Uterus (tissue), 4 donors: ENCODE results near the gene ZNF480. TPM values are rescaled to one million over a fixed set of nuclear protein-coding genes. Genes with fewer than 3 reads are reported as not detected.

Experiments
- DNase-seq, 2 donors: peaks; one replicate each; pipeline ENCODE4 v3.0.0-alpha.2; 2019 to 2020
- H3K27ac ChIP-seq, 2 donors: fragments of 200-600 bp; sonication (generic); 1 replicate in 1 of 2; 2 replicates in 1 of 2; pipeline ENCODE4 v1.5.1; 2016 to 2018
- H3K27me3 ChIP-seq, 2 donors: fragments of 200-600 bp; sonication (generic); one replicate each; pipeline ENCODE4 v1.5.1; 2018 to 2019; ENCODE audit warnings: control low read depth in 1 of 2
- H3K36me3 ChIP-seq, 2 donors: fragments of 200-600 bp; sonication (generic); one replicate each; pipeline ENCODE4 v1.5.1; 2019; ENCODE audit warnings: control low read depth in 1 of 2
- H3K4me1 ChIP-seq, 2 donors: fragments of 200-600 bp; sonication (generic); one replicate each; pipeline ENCODE4 v1.5.1; 2018 to 2019; ENCODE audit warnings: control low read depth in 1 of 2
- H3K4me3 ChIP-seq, 2 donors: fragments of 200-600 bp; sonication (generic); 1 replicate in 1 of 2; 2 replicates in 1 of 2; pipeline ENCODE4 v1.5.1; 2018 to 2019; ENCODE audit warnings: mild to moderate bottlenecking in 1 of 2
- H3K9me3 ChIP-seq, 2 donors: fragments of 200-600 bp; sonication (generic); one replicate each; pipeline ENCODE4 v1.5.1; 2019; ENCODE audit warnings: control low read depth in 1 of 2
- POLR2A ChIP-seq, 2 donors: fragments of 450-650 bp; IDR thresholded peaks; one replicate each; pipeline ENCODE4 v1.6.1; 2016; ENCODE audit warnings: antibody characterized with exemption in 2 of 2, mild to moderate bottlenecking in 1 of 2, moderate library complexity in 1 of 2
- intact Hi-C: fragments of 100-400 bp; cut with DNase I; formaldehyde crosslinking; loops from one replicate; pipeline ENCODE4 v1.15.1; 2023; ENCODE audit warnings: low total_unique reads
- total RNA-seq, 4 donors: library from RNA; depleted of rRNA in 3 of 4; stranded (reverse); fragments of >200 nt in 3 of 4; gene quantifications; one replicate each; pipeline versions ENCODE4 v1.1.0 to v1.2.4, GENCODE V29; 2014 to 2023
- TF ChIP-seq, protein P1 (sequence below), 4 experiments: fragments of 200-600 bp in 2 of 4; fragments of 450-650 bp in 2 of 4; sonication (generic) in 2 of 4; IDR thresholded peaks; one replicate each; pipeline ENCODE4 v1.5.1; 2016 to 2019; ENCODE audit warnings: antibody characterized with exemption in 4 of 4, mild to moderate bottlenecking in 2 of 4, moderate library complexity in 1 of 4
- donor health status: DM: yes; HTN: yes; CAD: no.

The ZNF480 gene
- total RNA-seq, 4 donors from 2014 or later, result 2.4 to 16.4 (median 10.5) TPM

DNA sequence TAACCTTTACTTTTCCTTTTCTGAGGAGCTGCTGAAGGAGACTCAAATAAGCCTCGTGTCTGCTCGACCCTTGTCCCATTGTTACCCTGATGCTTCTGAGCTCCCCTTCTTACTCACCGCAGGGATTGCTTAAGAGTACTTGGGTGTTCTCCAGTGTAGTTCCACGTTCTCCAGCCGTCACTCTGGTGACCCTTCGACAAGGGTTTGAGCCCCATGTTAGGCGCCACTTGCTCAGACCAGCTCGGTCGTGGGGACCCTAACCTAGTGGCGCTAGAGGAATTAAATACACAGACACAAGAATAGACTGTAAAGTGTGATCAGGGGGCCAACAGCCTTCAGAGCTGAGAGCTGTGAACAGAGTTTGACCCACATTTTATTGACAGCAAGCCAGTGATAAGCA is 10.3 kb downstream of the ZNF480 start:
- no peak for TF ChIP-seq POLR2A (IDR thresholded peaks at IDR 0.05)
- TF ChIP-seq, protein P1, sequence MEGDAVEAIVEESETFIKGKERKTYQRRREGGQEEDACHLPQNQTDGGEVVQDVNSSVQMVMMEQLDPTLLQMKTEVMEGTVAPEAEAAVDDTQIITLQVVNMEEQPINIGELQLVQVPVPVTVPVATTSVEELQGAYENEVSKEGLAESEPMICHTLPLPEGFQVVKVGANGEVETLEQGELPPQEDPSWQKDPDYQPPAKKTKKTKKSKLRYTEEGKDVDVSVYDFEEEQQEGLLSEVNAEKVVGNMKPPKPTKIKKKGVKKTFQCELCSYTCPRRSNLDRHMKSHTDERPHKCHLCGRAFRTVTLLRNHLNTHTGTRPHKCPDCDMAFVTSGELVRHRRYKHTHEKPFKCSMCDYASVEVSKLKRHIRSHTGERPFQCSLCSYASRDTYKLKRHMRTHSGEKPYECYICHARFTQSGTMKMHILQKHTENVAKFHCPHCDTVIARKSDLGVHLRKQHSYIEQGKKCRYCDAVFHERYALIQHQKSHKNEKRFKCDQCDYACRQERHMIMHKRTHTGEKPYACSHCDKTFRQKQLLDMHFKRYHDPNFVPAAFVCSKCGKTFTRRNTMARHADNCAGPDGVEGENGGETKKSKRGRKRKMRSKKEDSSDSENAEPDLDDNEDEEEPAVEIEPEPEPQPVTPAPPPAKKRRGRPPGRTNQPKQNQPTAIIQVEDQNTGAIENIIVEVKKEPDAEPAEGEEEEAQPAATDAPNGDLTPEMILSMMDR (IDR thresholded peaks at IDR 0.05), result no peak
- no peaks in the 10 kb centered on the region for H3K27me3 ChIP-seq
- intact Hi-C loops, result no loop called here
- peaks cover 4 to 71% of the 10 kb centered on the region in 2 donors for H3K9me3 ChIP-seq
- no peak for DNase-seq
- no peaks in the 10 kb centered on the region for H3K36me3 ChIP-seq
- H3K27ac ChIP-seq, result no peak overlapping the region
- no peaks in the 10 kb centered on the region for H3K4me1 ChIP-seq
- H3K4me3 ChIP-seq, result no peak overlapping the region

DNA sequence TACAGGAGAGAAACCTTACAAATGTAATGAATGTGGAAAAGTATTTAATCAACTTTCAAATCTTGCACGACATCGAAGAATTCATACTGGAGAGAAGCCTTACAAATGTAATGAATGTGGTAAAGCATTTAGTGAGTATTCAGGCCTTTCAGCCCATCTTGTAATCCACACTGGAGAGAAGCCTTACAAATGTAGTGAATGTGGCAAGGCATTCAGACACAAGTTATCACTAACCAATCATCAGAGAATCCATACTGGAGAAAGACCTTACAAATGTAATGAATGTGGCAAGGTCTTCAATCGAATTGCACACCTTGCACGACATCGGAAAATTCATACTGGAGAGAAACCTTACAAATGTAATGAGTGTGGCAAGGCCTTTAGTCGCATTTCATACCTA is 25.5 kb downstream of the ZNF480 start:
- H3K36me3 ChIP-seq, result no peaks in the 10 kb centered on the region
- no peak for DNase-seq
- TF ChIP-seq POLR2A (IDR thresholded peaks at IDR 0.05), result no peak
- TF ChIP-seq, protein P1 (IDR thresholded peaks at IDR 0.05), result no peak
- no peak overlapping the region for H3K4me3 ChIP-seq
- no peak overlapping the region for H3K27ac ChIP-seq
- peaks cover 7 to 95% of the 10 kb centered on the region in 2 donors for H3K9me3 ChIP-seq
- no peaks in the 10 kb centered on the region for H3K27me3 ChIP-seq
- no peaks in the 10 kb centered on the region for H3K4me1 ChIP-seq
- intact Hi-C loops, result no loop called here

DNA sequence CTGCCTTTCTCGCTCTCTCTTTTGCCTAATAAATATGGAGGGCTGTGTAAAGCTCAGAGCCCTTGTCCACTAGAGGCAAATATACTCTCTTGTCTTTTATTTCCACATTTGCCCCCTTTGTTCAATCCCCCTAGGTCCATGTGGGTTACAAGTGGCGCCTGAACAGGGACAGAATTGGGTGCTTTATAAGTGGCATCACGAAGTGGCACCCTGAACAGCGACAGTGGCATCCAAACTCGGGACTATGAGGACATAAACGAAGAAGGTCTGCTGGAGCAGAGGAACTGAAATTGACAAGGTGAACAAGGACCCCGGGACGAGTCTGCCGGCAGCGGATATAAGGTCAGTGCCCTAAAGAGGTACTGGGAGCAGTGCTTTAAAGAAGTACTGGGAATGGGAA is 34.8 kb downstream of the ZNF480 start:
- Histone ChIP-seq H3K4me3 (no peak overlapping the region), H3K27ac (no peak overlapping the region), H3K36me3 (no peaks in the 10 kb centered on the region), H3K27me3 (no peaks in the 10 kb centered on the region), H3K9me3 (peaks cover 0 to 30% of the 10 kb centered on the region in 2 donors), H3K4me1 (no peaks in the 10 kb centered on the region)
- no peak for DNase-seq
- intact Hi-C loops, result no loop called here
- TF ChIP-seq POLR2A (IDR thresholded peaks at IDR 0.05), result no peak
- TF ChIP-seq, protein P1 (IDR thresholded peaks at IDR 0.05), result no peak

DNA sequence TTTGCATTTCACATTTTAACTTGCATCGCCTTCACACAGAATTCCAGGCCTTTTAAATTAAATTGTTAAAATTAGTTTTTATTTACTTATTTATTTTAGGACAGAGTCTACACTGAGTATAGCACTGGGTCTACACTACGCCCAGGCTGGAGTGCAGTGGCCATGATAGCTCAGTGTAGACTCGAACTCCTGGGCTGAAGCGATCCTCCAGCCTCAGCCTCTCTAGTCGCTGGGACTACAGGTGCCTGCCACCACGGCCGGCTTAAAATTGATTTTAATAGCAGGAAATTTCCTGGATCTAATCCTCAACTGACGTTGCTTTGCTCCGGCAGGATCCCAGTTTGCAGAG is 38.8 kb downstream of the ZNF480 start:
- Histone ChIP-seq H3K9me3 (peaks cover 0 to 14% of the 10 kb centered on the region in 2 donors), H3K4me1 (no peaks in the 10 kb centered on the region), H3K27ac (peak overlapping the region in 1 of 2 donors; percentile 84), H3K4me3 (peak overlapping the region; percentile 53 to 76), H3K36me3 (no peaks in the 10 kb centered on the region), H3K27me3 (no peaks in the 10 kb centered on the region)
- DNase-seq, result no peak
- intact Hi-C loops, result no loop called here
- TF ChIP-seq POLR2A (IDR thresholded peaks at IDR 0.05), result no peak
- TF ChIP-seq, protein P1 (IDR thresholded peaks at IDR 0.05), result no peak

DNA sequence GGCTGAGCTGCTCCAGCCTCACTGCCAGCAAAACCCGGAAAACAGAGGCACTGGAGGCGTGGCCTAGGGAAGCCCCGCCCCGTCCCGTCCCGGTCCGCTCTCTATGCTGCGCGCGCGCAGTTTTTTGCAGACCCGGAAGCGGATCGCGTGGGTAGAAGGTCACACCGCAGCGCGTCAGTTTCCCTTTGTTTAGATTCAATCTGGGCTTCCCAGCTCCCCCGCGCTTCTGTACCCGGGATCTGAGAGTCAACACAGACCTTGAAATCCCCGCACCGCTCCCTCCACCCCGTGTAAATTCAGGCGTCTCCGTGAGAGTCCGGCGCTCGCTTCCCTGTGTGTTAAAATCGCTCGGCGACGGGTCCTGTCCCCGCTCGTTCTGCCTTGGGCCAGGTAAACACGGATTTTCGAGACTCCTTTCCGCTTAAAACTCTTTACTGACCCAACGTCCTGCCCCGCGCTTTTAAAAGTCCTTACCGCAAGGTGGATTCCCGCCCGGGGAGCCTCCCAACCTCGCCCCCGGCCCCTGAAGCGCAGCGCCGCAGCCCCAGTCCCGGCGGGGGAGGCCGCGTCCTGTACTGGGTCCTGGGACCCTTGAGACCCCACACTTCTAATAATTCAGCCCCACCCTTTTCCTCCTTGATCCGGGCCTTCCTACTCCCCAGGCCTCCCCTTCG is 39.3 kb downstream of the ZNF480 start, which contains the start of gene ZNF610:
Gene ZNF610 (plus strand): TSS at position 127 of the 674 bp plus-strand sequence. CDS start 12,930 bp downstream, outside the sequence.
- peak within 1 kb of the TSS; percentile 63 to 84 for H3K27ac ChIP-seq
- no peaks in the 10 kb centered on the region for H3K4me1 ChIP-seq
- H3K36me3 ChIP-seq, result no peaks in the 10 kb centered on the region
- peak; percentile 30 to 50 for TF ChIP-seq POLR2A (IDR thresholded peaks at IDR 0.05)
- TF ChIP-seq, protein P1 (IDR thresholded peaks at IDR 0.05), result no peak
- peak; percentile 87 to 90 for DNase-seq
- peaks cover 0 to 10% of the 10 kb centered on the region in 2 donors for H3K9me3 ChIP-seq
- intact Hi-C loops, result no loop called here
- peak within 1 kb of the TSS; percentile 53 to 76 for H3K4me3 ChIP-seq
- no peaks in the 10 kb centered on the region for H3K27me3 ChIP-seq
